ENCODE data around the gene ZSCAN22.

- no peak for TF ChIP-seq CTCF (IDR thresholded peaks at IDR 0.05)
- no peak for TF ChIP-seq POLR2A (IDR thresholded peaks at IDR 0.05)
- no peak for TF ChIP-seq POLR2AphosphoS5 (IDR thresholded peaks at IDR 0.05)
Observed at GRCh38 chr19:58354478-58355030, 27.8 kb downstream of the ZSCAN22 start.
